DMS153 treated with DMSO at 0.1 percent for 48 hours (cell line): Measurements from ENCODE around the gene NOL3.
A peak's percentile ranks its signal among the peaks of the same experiment; 100 is the strongest.

Source experiments
- DNase-seq: peaks from one replicate; lab custom pipeline; 2025; ENCODE audit not compliant: unreplicated experiment; lab: John Stamatoyannopoulos, UW

NOL3 gene

DNA sequence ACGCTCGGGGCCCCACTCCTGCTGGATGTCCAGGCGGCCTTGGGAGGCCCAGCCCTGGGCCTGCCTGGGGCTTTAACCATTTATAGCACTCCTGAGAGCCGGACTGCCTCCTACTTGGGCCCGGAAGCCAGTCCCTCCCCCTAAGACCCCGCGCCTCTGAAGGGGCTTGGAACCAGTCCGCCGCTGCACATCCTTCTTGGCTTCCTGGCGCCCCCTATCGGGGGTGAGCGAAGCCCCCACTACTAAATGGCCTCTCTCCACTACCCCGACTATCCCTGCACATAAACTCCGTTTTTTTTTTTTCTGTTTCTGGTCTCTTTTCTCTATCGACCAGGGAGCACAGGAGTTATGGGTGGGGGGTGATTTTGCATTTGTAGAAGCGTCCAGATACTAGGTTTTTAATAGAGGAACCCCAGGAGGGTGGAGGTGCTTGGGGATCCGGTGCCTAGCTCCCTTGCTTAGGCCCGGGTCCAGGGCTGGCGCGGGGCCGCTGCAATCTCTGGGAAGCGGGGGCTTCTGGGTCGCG, 633 bp upstream of the NOL3 start:
- DNase-seq = peak; percentile 12

DNA sequence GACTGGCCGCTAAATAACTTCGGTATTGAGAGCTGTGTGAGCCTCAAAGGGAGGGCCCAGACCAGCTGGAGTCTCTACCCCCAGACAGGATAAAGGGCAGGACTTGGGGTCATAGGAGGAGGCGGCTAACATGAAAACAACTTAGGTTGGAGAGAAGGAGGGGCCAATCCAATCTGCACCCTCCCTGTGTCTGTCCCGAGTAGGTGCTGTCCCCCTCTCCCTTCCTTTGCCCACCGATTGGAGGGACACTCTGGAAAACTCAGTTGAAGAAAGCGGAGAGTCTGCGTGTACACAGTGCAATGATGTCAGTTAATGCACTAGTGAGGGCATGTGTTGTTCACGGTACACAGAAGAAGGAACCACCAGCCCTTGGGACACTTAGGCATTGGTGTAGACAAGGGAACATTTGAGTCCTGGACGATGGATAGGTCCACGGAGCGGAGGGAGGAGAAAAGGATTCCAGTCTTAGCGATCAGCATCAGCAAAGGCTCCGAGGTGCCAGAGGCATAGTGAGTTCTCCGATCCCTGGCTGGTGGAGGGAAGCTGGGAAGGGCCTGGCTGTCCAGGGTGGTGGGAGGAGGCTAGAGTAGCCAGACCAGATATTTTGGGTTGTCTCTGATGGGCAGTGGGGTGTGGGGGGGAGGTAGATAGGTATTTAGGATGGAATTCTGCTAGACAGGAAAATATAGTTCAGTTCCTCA, 761 bp downstream of the NOL3 start:
- no peak for DNase-seq

DNA sequence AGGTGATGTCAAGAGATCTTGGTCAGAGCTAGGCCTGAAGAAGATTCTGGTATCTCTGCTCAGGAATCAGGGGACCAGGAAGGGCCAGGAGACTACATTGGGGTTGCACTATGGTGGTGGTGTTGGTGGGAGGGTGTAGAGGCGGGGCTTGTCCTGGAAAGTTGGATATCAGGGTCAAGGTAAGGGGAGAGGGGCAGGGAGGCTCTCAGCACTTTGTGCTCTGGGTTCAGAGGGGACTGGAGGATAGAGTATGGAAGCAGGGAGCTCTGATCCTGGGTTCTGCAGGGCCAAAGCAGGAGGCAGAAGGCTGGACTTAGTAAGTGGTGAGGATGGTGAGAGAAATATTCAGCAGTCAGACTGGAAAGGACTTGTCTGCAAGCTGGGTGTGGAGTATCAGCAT, 3.0 kb downstream of the NOL3 start:
- DNase-seq = no peak

GRCh38 chr16:67173808-67174705, 3.7 kb downstream of the NOL3 start:
- DNase-seq = peak; percentile 62

- DNase-seq = no peak
These were observed 4.4 kb downstream of the NOL3 start for GRCh38 chr16:67174706-67175231.

- no peak for DNase-seq
These were observed 6.3 kb downstream of the NOL3 start for GRCh38 chr16:67176662-67177061.

- peak; percentile 84 for DNase-seq
These were observed 7.7 kb downstream of the NOL3 start for GRCh38 chr16:67177743-67178699.

- DNase-seq = no peak
These were observed 9.2 kb downstream of the NOL3 start for GRCh38 chr16:67179421-67180080.

DNA sequence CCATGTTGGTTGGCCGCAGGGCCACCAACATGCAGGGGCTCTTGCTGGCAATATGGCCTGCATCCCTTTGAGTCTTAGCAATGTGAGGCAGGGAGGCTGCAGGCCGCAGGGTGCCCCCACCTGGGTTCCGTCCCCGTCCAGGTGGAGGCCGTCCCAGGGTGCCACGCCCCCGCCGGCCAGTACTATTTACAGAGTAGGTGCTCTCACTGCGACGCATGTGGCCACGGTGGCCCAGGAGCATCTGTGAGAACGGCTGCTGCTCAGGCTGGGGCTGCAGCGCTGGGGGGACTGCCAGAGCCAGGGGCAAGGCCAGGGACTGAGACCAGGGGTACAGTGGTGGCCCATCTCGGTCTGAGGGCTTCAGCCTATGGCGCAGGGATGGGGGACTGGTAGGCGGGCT, 9.8 kb downstream of the NOL3 start:
- no peak for DNase-seq

GRCh38 chr16:67181346-67181745, 11.0 kb downstream of the NOL3 start:
- DNase-seq = no peak

DNA sequence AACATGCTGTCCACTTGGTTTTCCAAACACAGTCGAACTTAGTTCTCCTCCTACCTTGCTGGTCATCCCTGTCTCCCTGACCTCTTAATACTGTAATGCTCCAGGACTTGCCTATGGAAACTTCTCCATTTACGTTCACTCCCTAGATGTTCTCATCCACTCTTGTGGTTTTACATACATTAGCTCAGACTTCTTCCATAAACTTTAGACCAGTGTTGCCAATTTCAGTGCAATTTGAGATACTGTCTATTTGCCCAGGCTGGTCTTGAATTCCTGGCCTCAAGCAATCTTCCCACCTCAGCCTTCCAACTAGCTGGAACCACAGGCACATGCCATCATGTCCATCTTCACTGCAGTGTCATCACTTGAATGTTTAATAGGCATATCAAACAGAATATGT, 11.9 kb downstream of the NOL3 start:
- DNase-seq = no peak

GRCh38 chr16:67183284-67183626, 12.9 kb downstream of the NOL3 start:
- no peak for DNase-seq

DNA sequence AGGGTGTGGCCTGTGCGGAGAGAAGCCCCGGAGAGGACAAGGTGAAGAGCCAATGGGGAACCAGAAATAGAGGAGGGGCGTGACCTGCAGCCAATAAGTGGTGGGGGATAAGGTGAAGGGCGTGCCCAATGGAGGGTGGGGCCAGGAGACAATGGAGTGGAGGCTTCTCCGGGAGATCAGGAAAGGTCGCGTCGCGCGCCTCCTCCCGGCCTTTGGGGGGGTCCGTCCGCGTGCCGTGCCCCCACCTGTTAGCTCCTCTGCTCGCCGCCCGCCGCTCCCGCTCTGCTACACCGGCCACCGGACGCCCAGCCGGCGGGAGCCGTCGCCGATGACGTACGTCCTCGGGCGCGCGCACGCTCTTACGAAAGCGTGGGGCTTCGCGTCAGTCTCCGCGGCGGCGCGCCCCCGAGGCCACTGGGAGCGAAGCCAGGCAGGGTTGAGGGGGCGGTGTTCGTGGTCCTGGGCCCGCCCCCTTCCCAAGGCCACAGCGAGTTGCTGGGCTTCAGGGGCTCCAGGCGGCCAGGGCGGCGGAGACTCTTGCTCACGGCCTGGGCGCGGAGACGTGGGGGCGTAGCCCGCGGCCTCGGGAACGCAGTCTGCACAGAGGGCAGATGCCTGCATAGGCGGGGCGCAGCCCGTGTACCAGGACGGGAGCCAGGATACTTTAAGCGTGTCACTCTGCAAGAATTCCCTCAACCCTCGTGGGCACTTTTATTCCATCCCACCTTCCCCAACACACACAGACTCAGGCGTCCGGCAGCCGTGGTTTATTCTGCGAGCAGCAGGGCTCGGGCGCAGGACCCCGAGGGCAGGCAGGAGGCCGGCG, 13.5 kb downstream of the NOL3 start, which contains the start of gene MATCAP1:
TSS of gene MATCAP1 (minus strand) at position 337 of the 826 bp plus-strand sequence. CDS start 3,353 bp downstream, outside the sequence.
- DNase-seq = peak; percentile 96

DNA sequence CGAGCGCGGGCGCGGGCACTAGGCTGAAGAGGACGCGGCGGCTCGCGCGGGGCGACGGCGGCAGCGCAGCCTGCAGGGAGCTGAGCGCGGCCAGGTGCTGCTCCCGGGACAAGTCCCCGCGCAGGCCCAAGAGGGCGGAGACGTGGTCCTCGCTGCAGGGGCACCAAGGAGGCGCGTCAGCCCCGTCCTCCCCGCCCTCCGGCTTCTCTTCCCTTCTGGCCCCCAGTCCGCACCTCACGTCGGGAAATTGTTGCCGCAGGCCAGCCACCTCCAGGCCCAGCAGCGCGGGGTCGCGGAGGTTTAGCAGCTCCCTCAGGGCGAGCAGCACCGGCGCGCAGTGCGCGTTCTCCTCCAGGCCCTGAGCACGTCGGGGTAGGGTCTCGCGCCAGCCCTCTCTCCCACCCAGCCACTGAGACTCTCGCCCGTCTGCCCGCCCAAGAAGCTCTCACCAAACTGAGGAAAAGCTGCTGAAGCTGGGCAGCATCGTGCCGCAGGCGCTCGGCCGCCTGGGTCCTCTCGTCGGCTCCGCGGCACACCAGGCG, 14.2 kb downstream of the NOL3 start:
- DNase-seq = peak; percentile 44

GRCh38 chr16:67184995-67185650, 14.8 kb downstream of the NOL3 start:
- peak; percentile 65 for DNase-seq

DNA sequence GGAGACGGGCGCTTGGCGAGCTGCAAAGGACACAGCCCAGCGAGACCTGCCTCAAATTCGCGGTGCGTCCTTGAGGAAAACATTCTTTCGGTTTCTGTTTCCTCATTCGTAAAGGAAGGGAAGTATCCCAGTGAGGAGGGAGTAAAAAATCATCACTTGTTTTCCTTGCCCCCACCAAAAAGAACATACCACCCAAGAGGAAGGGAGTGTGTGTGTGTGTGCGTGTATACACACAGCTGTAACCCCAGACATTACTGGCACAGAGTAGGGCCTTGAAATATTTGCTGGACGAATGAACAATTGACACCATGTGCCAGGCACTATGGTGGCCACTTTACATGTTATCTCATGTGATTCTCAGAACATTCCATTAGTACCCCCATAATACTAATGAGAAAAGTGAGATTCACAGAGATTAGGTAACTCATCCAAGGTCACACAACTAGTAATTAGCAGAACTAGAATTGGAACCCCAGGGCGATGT, 15.4 kb downstream of the NOL3 start:
- no peak for DNase-seq

- DNase-seq = no peak
These were observed 16.2 kb downstream of the NOL3 start for GRCh38 chr16:67186550-67186950.

DNA sequence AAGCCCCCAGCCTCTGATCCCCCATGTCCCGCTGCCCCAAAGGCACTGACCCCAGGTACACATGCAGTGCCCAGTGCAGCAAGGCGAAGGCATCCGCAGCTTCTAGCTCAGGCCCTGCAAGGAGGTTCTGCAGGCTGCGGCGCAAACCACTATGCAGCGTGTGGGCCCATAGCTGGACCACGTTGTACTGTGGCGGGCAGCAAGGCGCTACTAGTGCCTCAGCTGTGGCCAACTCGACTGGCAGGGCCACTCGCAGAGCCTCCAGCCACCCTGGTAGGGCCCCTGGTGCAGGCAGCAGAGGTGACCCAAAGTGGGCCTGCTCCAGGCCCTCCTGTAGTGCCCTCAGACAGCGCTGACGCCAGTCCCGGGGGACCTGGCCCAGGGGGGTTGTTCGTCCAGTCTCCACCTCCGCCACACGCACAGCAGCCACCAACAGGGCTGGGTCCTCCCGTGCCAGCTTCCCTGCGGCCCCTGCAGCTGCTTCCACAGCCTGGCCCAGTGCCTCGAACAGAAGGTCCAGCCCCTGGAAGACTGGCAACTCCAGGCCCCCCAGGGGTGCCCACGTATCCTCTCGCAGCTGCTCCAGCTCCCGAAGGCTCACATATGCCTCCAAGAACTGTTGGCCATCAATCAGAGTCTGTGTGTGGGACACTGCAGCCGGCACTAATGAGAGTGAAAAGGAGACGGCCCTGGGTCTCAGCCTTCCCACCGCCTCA, 17.0 kb downstream of the NOL3 start:
- DNase-seq = no peak
